HCT116 (cell line): ENCODE measurements around the gene OR6B2. TPM values are rescaled to one million over a fixed set of nuclear protein-coding genes. Genes with fewer than 3 reads are reported as not detected.

Source experiments
- ATAC-seq: fragments of 200-7000 bp; cut with Tn5 transposase; 2 replicates; pipeline ENCODE4 v1.9.1; 2020; ENCODE audit warnings: mild to moderate bottlenecking, moderate library complexity
- BruUV-seq: library from RNA; stranded (reverse); fragments of 400-500 nt; replicated peaks from 2 replicates; lab custom pipeline; 2021; lab: Mats Ljungman, UMichigan
- CTCF ChIA-PET: fragments of 300-600 bp; sonication (Branson Sonifier 250); formaldehyde crosslinking; loops from one replicate; lab custom pipeline; 2021; ENCODE audit warnings: antibody characterized with exemption; lab: Charles Lee
- POLR2A ChIA-PET: fragments of 300-600, 350-600 bp; sonication (Branson Sonifier 250); formaldehyde crosslinking; loops from one replicate; lab custom pipeline; 2021; ENCODE audit warnings: antibody characterized with exemption; lab: Charles Lee
- RAD21 ChIA-PET, 2 experiments: fragments of 300-600 bp; sonication (Branson Sonifier 250); formaldehyde crosslinking; loops; one replicate each; lab custom pipeline; 2023; ENCODE audit warnings: low total read pairs in 2 of 2; ENCODE audit not compliant: uncharacterized antibody in 2 of 2, unreplicated experiment in 2 of 2, low non-redundant PET in 1 of 2; lab: Charles Lee
- DNase-seq: peaks from one replicate; pipeline ENCODE4 v3.0.0-alpha.2; 2010; ENCODE audit warnings: low read depth, low spot score
- H2AFZ ChIP-seq: fragments of 200-600 bp; shearing (Covaris generic), sonication (generic); 2 replicates; pipeline ENCODE4 v1.6.1; 2017; ENCODE audit warnings: low read depth, mixed run types, mixed read lengths, antibody characterized with exemption, low read length; ENCODE audit not compliant: poor library complexity, severe bottlenecking
- H3K27ac ChIP-seq: 2 replicates; pipeline ENCODE4 v1.5.1; 2012; ENCODE audit warnings: low read depth, low read length
- H3K27me3 ChIP-seq: fragments of 200-600 bp; sonication (generic); 2 replicates; pipeline ENCODE4 v1.6.1; 2016; ENCODE audit warnings: mixed run types, low read length, mixed read lengths; ENCODE audit not compliant: insufficient read depth
- H3K36me3 ChIP-seq, 2 experiments: fragments of 200-500 bp in 1 of 2; fragments of 200-600 bp in 1 of 2; sonication (Bioruptor generic) in 1 of 2; sonication (generic) in 1 of 2; 2 replicates each; pipeline versions ENCODE4 v1.5.1 to v1.6.1; 2014 to 2016; ENCODE audit warnings: low read length in 2 of 2, inconsistent platforms in 1 of 2, mixed read lengths in 1 of 2, mixed run types in 1 of 2; ENCODE audit not compliant: insufficient read depth in 2 of 2, control insufficient read depth in 1 of 2
- H3K4me1 ChIP-seq, 2 experiments: fragments of 200-600 bp in 1 of 2; sonication (generic) in 1 of 2; 2 replicates each; pipeline versions ENCODE4 v1.5.1 to v1.6.1; 2012 to 2017; ENCODE audit warnings: low read length in 2 of 2, inconsistent platforms in 1 of 2, mild to moderate bottlenecking in 1 of 2, mixed read lengths in 1 of 2, mixed run types in 1 of 2, moderate library complexity in 1 of 2; ENCODE audit not compliant: insufficient read depth in 2 of 2, control insufficient read depth in 1 of 2
- H3K4me2 ChIP-seq: fragments of 200-600 bp; sonication (generic); 2 replicates; pipeline ENCODE4 v1.6.1; 2017; ENCODE audit warnings: mixed run types, low read length, mixed read lengths
- H3K4me3 ChIP-seq, 2 experiments: fragments of 200-600 bp in 1 of 2; sonication (generic) in 1 of 2; replicated peaks in 1 of 2; 2 replicates each; pipeline ENCODE4 v1.5.1; 2011 to 2016; ENCODE audit warnings: low read length in 2 of 2, control low read depth in 1 of 2, low read depth in 1 of 2, mild to moderate bottlenecking in 1 of 2, mixed read lengths in 1 of 2, mixed run types in 1 of 2
- H3K79me2 ChIP-seq: fragments of 200-600 bp; sonication (generic); 2 replicates; pipeline ENCODE4 v1.6.1; 2017; ENCODE audit warnings: mild to moderate bottlenecking, mixed run types, low read length, moderate library complexity, mixed read lengths; ENCODE audit not compliant: insufficient read depth
- H3K9ac ChIP-seq: fragments of 200-600 bp; sonication (generic); 2 replicates; pipeline ENCODE4 v1.6.1; 2016; ENCODE audit warnings: low read length, mixed read lengths
- H3K9me2 ChIP-seq: fragments of 200-600 bp; sonication (generic), shearing (Covaris generic); 2 replicates; pipeline ENCODE4 v1.6.1; 2017; ENCODE audit warnings: mixed run types, mild to moderate bottlenecking, moderate library complexity; ENCODE audit not compliant: insufficient read depth
- H3K9me3 ChIP-seq, 2 experiments: fragments of 200-500 bp in 1 of 2; fragments of 200-600 bp in 1 of 2; sonication (Bioruptor generic) in 1 of 2; sonication (generic) in 1 of 2; 2 replicates each; pipeline ENCODE4 v1.6.1; 2014 to 2017; ENCODE audit warnings: low read length in 2 of 2, mixed read lengths in 2 of 2, inconsistent platforms in 1 of 2, low read depth in 1 of 2, mild to moderate bottlenecking in 1 of 2, mixed run types in 1 of 2, moderate library complexity in 1 of 2; ENCODE audit not compliant: control insufficient read depth in 1 of 2, insufficient read depth in 1 of 2
- H4K20me1 ChIP-seq: fragments of 200-600 bp; sonication (generic), shearing (Covaris generic); 2 replicates; pipeline ENCODE4 v1.6.1; 2017; ENCODE audit warnings: mixed run types, mild to moderate bottlenecking, moderate library complexity; ENCODE audit not compliant: insufficient read depth
- CBX3 ChIP-seq: IDR thresholded peaks from 2 replicates; pipeline ENCODE4 v1.6.1; 2012; ENCODE audit warnings: low read depth
- CEBPB ChIP-seq: IDR thresholded peaks from 2 replicates; pipeline ENCODE4 v1.6.1; 2012; ENCODE audit warnings: low read depth
- EGR1 ChIP-seq: IDR thresholded peaks from 2 replicates; pipeline ENCODE4 v1.6.1; 2012; ENCODE audit warnings: low read depth
- ELF1 ChIP-seq: IDR thresholded peaks from 2 replicates; pipeline ENCODE4 v1.6.1; 2012; ENCODE audit warnings: low read depth, borderline replicate concordance
- EZH2 ChIP-seq: fragments of 200-600 bp; sonication (generic); IDR thresholded peaks from 2 replicates; pipeline ENCODE4 v1.6.1; 2017; ENCODE audit warnings: antibody characterized with exemption, mixed run types
- EZH2phosphoT487 ChIP-seq: fragments of 200-600 bp; IDR thresholded peaks from 2 replicates; pipeline ENCODE4 v1.6.1; 2018; ENCODE audit warnings: antibody characterized with exemption, borderline replicate concordance
- FOSL1 ChIP-seq: IDR thresholded peaks from 2 replicates; pipeline ENCODE4 v1.6.1; 2012; ENCODE audit warnings: low read depth
- POLR2A ChIP-seq: IDR thresholded peaks from 2 replicates; pipeline ENCODE4 v1.7.0; 2011; ENCODE audit warnings: borderline replicate concordance; ENCODE audit not compliant: insufficient read depth, insufficient read length; ENCODE audit errors: extremely low read depth
- POLR2AphosphoS5 ChIP-seq: IDR thresholded peaks from 2 replicates; pipeline ENCODE4 v1.6.1; 2011; ENCODE audit warnings: mild to moderate bottlenecking, low read depth, low read length, moderate library complexity
- RAD21 ChIP-seq: IDR thresholded peaks from 2 replicates; pipeline ENCODE4 v1.6.1; 2012; ENCODE audit warnings: low read depth, mild to moderate bottlenecking
- SIN3A ChIP-seq: IDR thresholded peaks from 2 replicates; pipeline ENCODE4 v1.6.1; 2012; ENCODE audit warnings: low read depth
- SP1 ChIP-seq: IDR thresholded peaks from 2 replicates; pipeline ENCODE4 v1.6.1; 2012; ENCODE audit warnings: low read depth
- SRF ChIP-seq: IDR thresholded peaks from 2 replicates; pipeline ENCODE4 v1.6.1; 2012; ENCODE audit warnings: low read depth
- TCF7L2 ChIP-seq: IDR thresholded peaks from 2 replicates; pipeline ENCODE4 v1.7.0; 2011; ENCODE audit warnings: borderline replicate concordance, inconsistent platforms; ENCODE audit not compliant: insufficient read depth, insufficient read length; ENCODE audit errors: extremely low read depth
- YY1 ChIP-seq: IDR thresholded peaks from 2 replicates; pipeline ENCODE4 v1.6.1; 2011; ENCODE audit warnings: low read length, low read depth, moderate library complexity, mild to moderate bottlenecking; ENCODE audit not compliant: insufficient replicate concordance; ENCODE audit errors: extremely low read depth
- intact Hi-C: fragments of 100-400 bp; cut with micrococcal nuclease; formaldehyde crosslinking; loops from 2 replicates; pipeline ENCODE4 v1.10.0; 2022
- total RNA-seq: library from RNA; stranded (reverse); gene quantifications from one replicate; pipeline ENCODE4 v1.2.1, GENCODE V29; 2021; ENCODE audit not compliant: unreplicated experiment
- TF ChIP-seq, protein P1 (sequence below), 3 experiments: fragments of 200-600 bp in 1 of 3; sonication (generic) in 1 of 3; IDR thresholded peaks in 2 of 3; conservative IDR thresholded peaks in 1 of 3; 2 replicates each; pipeline ENCODE4 v1.5.1; 2012 to 2017; ENCODE audit warnings: low read depth in 2 of 3, low read length in 2 of 3, antibody characterized with exemption in 1 of 3, borderline replicate concordance in 1 of 3, control low read depth in 1 of 3, mild to moderate bottlenecking in 1 of 3, mixed read lengths in 1 of 3, mixed run types in 1 of 3, moderate library complexity in 1 of 3; ENCODE audit not compliant: insufficient read depth in 1 of 3
- TF ChIP-seq, protein P2 (sequence below): IDR thresholded peaks from 2 replicates; pipeline ENCODE4 v1.6.1; 2012
- TF ChIP-seq, protein P3 (sequence below): IDR thresholded peaks from 2 replicates; pipeline ENCODE4 v1.6.1; 2012

Gene OR6B2
- total RNA-seq, 1 experiment from 2014 or later, result not detected

DNA sequence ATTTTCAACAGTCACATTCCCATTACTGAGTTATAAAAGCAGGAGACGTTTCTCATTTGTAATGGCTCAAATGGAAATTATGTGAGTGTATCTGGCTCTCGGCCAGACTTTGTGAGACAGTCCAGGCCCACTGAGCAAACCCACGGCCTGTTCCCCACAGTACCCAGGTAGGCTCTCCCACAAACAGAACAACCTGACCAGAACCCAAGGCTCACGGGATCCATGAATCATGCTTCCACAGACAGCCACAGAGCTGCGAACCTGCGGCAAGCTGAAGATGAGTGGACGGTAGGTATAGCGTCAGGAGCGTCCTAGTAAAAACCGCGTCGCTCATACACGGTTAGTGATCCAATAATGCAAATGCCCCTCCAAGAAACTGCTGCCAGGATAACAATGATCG lies 39.3 kb downstream of the OR6B2 start:
- RAD21 ChIA-PET, result no interaction called here
- intact Hi-C loops, result loop anchor here (1.0 to 10.0 kb wide), 3 partner anchors 167 to 724 kb away; no protein-coding TSS in a partner anchor

More for the DNA sequence above, 39.3 kb downstream of the OR6B2 start:
- Histone ChIP-seq H3K9me2 (no peaks in the 10 kb centered on the region), H2AFZ (no peak overlapping the region), H3K4me2 (no peak overlapping the region), H3K9me3 (no peaks in the 10 kb centered on the region), H3K4me1 (no peaks in the 10 kb centered on the region), H3K27me3 (no peaks in the 10 kb centered on the region), H3K79me2 (peaks cover 28% of the 10 kb centered on the region), H3K36me3 (peaks cover 10 to 42% of the 10 kb centered on the region in 2 experiments; a peak in 3 of 4 replicates), H3K4me3 (no peak overlapping the region), H3K9ac (no peak overlapping the region), H3K27ac (no peak overlapping the region), H4K20me1 (peaks cover 10% of the 10 kb centered on the region; the same call in 1 of the 2 replicates)
- ATAC-seq (no peak), DNase-seq (no peak)
- CTCF ChIA-PET, result no interaction called here
- BruUV-seq, result no TSS peak
- TF ChIP-seq FOSL1 (no peak), ELF1 (no peak), CBX3 (no peak), SP1 (no peak), POLR2A (no peak), EGR1 (no peak), EZH2phosphoT487 (no peak), SRF (no peak), CEBPB (no peak), EZH2 (no peak), TCF7L2 (no peak), YY1 (no peak), RAD21 (no peak), SIN3A (no peak), POLR2AphosphoS5 (no peak)
- TF ChIP-seq, protein P1, sequence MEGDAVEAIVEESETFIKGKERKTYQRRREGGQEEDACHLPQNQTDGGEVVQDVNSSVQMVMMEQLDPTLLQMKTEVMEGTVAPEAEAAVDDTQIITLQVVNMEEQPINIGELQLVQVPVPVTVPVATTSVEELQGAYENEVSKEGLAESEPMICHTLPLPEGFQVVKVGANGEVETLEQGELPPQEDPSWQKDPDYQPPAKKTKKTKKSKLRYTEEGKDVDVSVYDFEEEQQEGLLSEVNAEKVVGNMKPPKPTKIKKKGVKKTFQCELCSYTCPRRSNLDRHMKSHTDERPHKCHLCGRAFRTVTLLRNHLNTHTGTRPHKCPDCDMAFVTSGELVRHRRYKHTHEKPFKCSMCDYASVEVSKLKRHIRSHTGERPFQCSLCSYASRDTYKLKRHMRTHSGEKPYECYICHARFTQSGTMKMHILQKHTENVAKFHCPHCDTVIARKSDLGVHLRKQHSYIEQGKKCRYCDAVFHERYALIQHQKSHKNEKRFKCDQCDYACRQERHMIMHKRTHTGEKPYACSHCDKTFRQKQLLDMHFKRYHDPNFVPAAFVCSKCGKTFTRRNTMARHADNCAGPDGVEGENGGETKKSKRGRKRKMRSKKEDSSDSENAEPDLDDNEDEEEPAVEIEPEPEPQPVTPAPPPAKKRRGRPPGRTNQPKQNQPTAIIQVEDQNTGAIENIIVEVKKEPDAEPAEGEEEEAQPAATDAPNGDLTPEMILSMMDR (IDR thresholded peaks at IDR 0.05 in 2 of 3, conservative IDR thresholded peaks at IDR 0.05 in 1 of 3; ENCODE audit: borderline replicate concordance in 1 of 3, insufficient read depth in 1 of 3, low read depth in 2 of 3, low read length in 2 of 3), result no peak
- TF ChIP-seq, protein P2, sequence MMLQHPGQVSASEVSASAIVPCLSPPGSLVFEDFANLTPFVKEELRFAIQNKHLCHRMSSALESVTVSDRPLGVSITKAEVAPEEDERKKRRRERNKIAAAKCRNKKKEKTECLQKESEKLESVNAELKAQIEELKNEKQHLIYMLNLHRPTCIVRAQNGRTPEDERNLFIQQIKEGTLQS, result no peak
- TF ChIP-seq, protein P3, sequence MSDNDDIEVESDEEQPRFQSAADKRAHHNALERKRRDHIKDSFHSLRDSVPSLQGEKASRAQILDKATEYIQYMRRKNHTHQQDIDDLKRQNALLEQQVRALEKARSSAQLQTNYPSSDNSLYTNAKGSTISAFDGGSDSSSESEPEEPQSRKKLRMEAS, result no peak
- POLR2A ChIA-PET, result no interaction called here
